Neural cell (in vitro differentiated cells): ENCODE results near the gene FHL2.

ENCODE experiments used
- CTCF ChIP-seq: fragments of 450-650 bp; IDR thresholded peaks from 2 replicates; pipeline ENCODE4 v1.5.1; 2014; ENCODE audit warnings: antibody characterized with exemption, mild to moderate bottlenecking, moderate library complexity; ENCODE audit not compliant: poor library complexity, severe bottlenecking
- EP300 ChIP-seq: fragments of 450-650 bp; conservative IDR thresholded peaks from 2 replicates; pipeline ENCODE4 v1.6.1; 2014; ENCODE audit warnings: antibody characterized with exemption, mild to moderate bottlenecking, moderate library complexity; ENCODE audit not compliant: poor library complexity, severe bottlenecking
- EZH2 ChIP-seq: fragments of 200-600, 300-800 bp; shearing (Covaris generic), sonication (generic); IDR thresholded peaks from 2 replicates; pipeline ENCODE4 v1.6.1; 2014; ENCODE audit warnings: antibody characterized with exemption, low read length, borderline replicate concordance, mild to moderate bottlenecking; ENCODE audit not compliant: insufficient read depth, poor library complexity, severe bottlenecking
- MXI1 ChIP-seq: fragments of 450-650 bp; conservative IDR thresholded peaks from 2 replicates; pipeline ENCODE4 v1.6.1; 2014; ENCODE audit warnings: antibody characterized with exemption, mild to moderate bottlenecking; ENCODE audit not compliant: poor library complexity, severe bottlenecking
- POLR2AphosphoS5 ChIP-seq: IDR thresholded peaks from 2 replicates; pipeline ENCODE4 v1.6.1; 2012
- RAD21 ChIP-seq: fragments of 450-650 bp; conservative IDR thresholded peaks from 2 replicates; pipeline ENCODE4 v1.6.1; 2014; ENCODE audit warnings: antibody characterized with exemption, mild to moderate bottlenecking, moderate library complexity
- REST ChIP-seq: IDR thresholded peaks from 2 replicates; pipeline ENCODE4 v1.6.1; 2012; ENCODE audit warnings: borderline replicate concordance
- SMC3 ChIP-seq: fragments of 450-650 bp; conservative IDR thresholded peaks from 2 replicates; pipeline ENCODE4 v1.6.1; 2014; ENCODE audit warnings: antibody characterized with exemption, mild to moderate bottlenecking, moderate library complexity; ENCODE audit not compliant: poor library complexity
- TAF1 ChIP-seq: IDR thresholded peaks from 2 replicates; pipeline ENCODE4 v1.6.1; 2012; ENCODE audit warnings: low read depth

GRCh38 chr2:105330681-105331375 lies 68.0 kb downstream of the FHL2 start:
- TF ChIP-seq CTCF (no peak), REST (no peak), MXI1 (no peak), EZH2 (no peak), RAD21 (no peak), SMC3 (no peak), POLR2AphosphoS5 (no peak), EP300 (no peak), TAF1 (no peak)
